HCT116 (cell line): ENCODE results near the gene SHH. TPM values are rescaled to one million over a fixed set of nuclear protein-coding genes. Genes with fewer than 3 reads are reported as not detected.

ENCODE experiments used
- ATAC-seq: fragments of 200-7000 bp; cut with Tn5 transposase; 2 replicates; pipeline ENCODE4 v1.9.1; 2020; ENCODE audit warnings: mild to moderate bottlenecking, moderate library complexity
- BruUV-seq: library from RNA; stranded (reverse); fragments of 400-500 nt; replicated peaks from 2 replicates; lab custom pipeline; 2021; lab: Mats Ljungman, UMichigan
- CTCF ChIA-PET: fragments of 300-600 bp; sonication (Branson Sonifier 250); formaldehyde crosslinking; loops from one replicate; lab custom pipeline; 2021; ENCODE audit warnings: antibody characterized with exemption; lab: Charles Lee
- POLR2A ChIA-PET: fragments of 300-600, 350-600 bp; sonication (Branson Sonifier 250); formaldehyde crosslinking; loops from one replicate; lab custom pipeline; 2021; ENCODE audit warnings: antibody characterized with exemption; lab: Charles Lee
- RAD21 ChIA-PET, 2 experiments: fragments of 300-600 bp; sonication (Branson Sonifier 250); formaldehyde crosslinking; loops; one replicate each; lab custom pipeline; 2023; ENCODE audit warnings: low total read pairs in 2 of 2; ENCODE audit not compliant: uncharacterized antibody in 2 of 2, unreplicated experiment in 2 of 2, low non-redundant PET in 1 of 2; lab: Charles Lee
- DNase-seq: peaks from one replicate; pipeline ENCODE4 v3.0.0-alpha.2; 2010; ENCODE audit warnings: low read depth, low spot score
- H2AFZ ChIP-seq: fragments of 200-600 bp; shearing (Covaris generic), sonication (generic); 2 replicates; pipeline ENCODE4 v1.6.1; 2017; ENCODE audit warnings: low read depth, mixed run types, mixed read lengths, antibody characterized with exemption, low read length; ENCODE audit not compliant: poor library complexity, severe bottlenecking
- H3K27ac ChIP-seq: 2 replicates; pipeline ENCODE4 v1.5.1; 2012; ENCODE audit warnings: low read depth, low read length
- H3K27me3 ChIP-seq: fragments of 200-600 bp; sonication (generic); 2 replicates; pipeline ENCODE4 v1.6.1; 2016; ENCODE audit warnings: mixed run types, low read length, mixed read lengths; ENCODE audit not compliant: insufficient read depth
- H3K36me3 ChIP-seq, 2 experiments: fragments of 200-500 bp in 1 of 2; fragments of 200-600 bp in 1 of 2; sonication (Bioruptor generic) in 1 of 2; sonication (generic) in 1 of 2; 2 replicates each; pipeline versions ENCODE4 v1.5.1 to v1.6.1; 2014 to 2016; ENCODE audit warnings: low read length in 2 of 2, inconsistent platforms in 1 of 2, mixed read lengths in 1 of 2, mixed run types in 1 of 2; ENCODE audit not compliant: insufficient read depth in 2 of 2, control insufficient read depth in 1 of 2
- H3K4me1 ChIP-seq, 2 experiments: fragments of 200-600 bp in 1 of 2; sonication (generic) in 1 of 2; 2 replicates each; pipeline versions ENCODE4 v1.5.1 to v1.6.1; 2012 to 2017; ENCODE audit warnings: low read length in 2 of 2, inconsistent platforms in 1 of 2, mild to moderate bottlenecking in 1 of 2, mixed read lengths in 1 of 2, mixed run types in 1 of 2, moderate library complexity in 1 of 2; ENCODE audit not compliant: insufficient read depth in 2 of 2, control insufficient read depth in 1 of 2
- H3K4me2 ChIP-seq: fragments of 200-600 bp; sonication (generic); 2 replicates; pipeline ENCODE4 v1.6.1; 2017; ENCODE audit warnings: mixed run types, low read length, mixed read lengths
- H3K4me3 ChIP-seq, 2 experiments: fragments of 200-600 bp in 1 of 2; sonication (generic) in 1 of 2; replicated peaks in 1 of 2; 2 replicates each; pipeline ENCODE4 v1.5.1; 2011 to 2016; ENCODE audit warnings: low read length in 2 of 2, control low read depth in 1 of 2, low read depth in 1 of 2, mild to moderate bottlenecking in 1 of 2, mixed read lengths in 1 of 2, mixed run types in 1 of 2
- H3K79me2 ChIP-seq: fragments of 200-600 bp; sonication (generic); 2 replicates; pipeline ENCODE4 v1.6.1; 2017; ENCODE audit warnings: mild to moderate bottlenecking, mixed run types, low read length, moderate library complexity, mixed read lengths; ENCODE audit not compliant: insufficient read depth
- H3K9ac ChIP-seq: fragments of 200-600 bp; sonication (generic); 2 replicates; pipeline ENCODE4 v1.6.1; 2016; ENCODE audit warnings: low read length, mixed read lengths
- H3K9me2 ChIP-seq: fragments of 200-600 bp; sonication (generic), shearing (Covaris generic); 2 replicates; pipeline ENCODE4 v1.6.1; 2017; ENCODE audit warnings: mixed run types, mild to moderate bottlenecking, moderate library complexity; ENCODE audit not compliant: insufficient read depth
- H3K9me3 ChIP-seq, 2 experiments: fragments of 200-500 bp in 1 of 2; fragments of 200-600 bp in 1 of 2; sonication (Bioruptor generic) in 1 of 2; sonication (generic) in 1 of 2; 2 replicates each; pipeline ENCODE4 v1.6.1; 2014 to 2017; ENCODE audit warnings: low read length in 2 of 2, mixed read lengths in 2 of 2, inconsistent platforms in 1 of 2, low read depth in 1 of 2, mild to moderate bottlenecking in 1 of 2, mixed run types in 1 of 2, moderate library complexity in 1 of 2; ENCODE audit not compliant: control insufficient read depth in 1 of 2, insufficient read depth in 1 of 2
- H4K20me1 ChIP-seq: fragments of 200-600 bp; sonication (generic), shearing (Covaris generic); 2 replicates; pipeline ENCODE4 v1.6.1; 2017; ENCODE audit warnings: mixed run types, mild to moderate bottlenecking, moderate library complexity; ENCODE audit not compliant: insufficient read depth
- CBX3 ChIP-seq: IDR thresholded peaks from 2 replicates; pipeline ENCODE4 v1.6.1; 2012; ENCODE audit warnings: low read depth
- CEBPB ChIP-seq: IDR thresholded peaks from 2 replicates; pipeline ENCODE4 v1.6.1; 2012; ENCODE audit warnings: low read depth
- EZH2phosphoT487 ChIP-seq: fragments of 200-600 bp; IDR thresholded peaks from 2 replicates; pipeline ENCODE4 v1.6.1; 2018; ENCODE audit warnings: antibody characterized with exemption, borderline replicate concordance
- MAX ChIP-seq: IDR thresholded peaks from 2 replicates; pipeline ENCODE4 v1.6.1; 2012
- REST ChIP-seq: IDR thresholded peaks from 2 replicates; pipeline ENCODE4 v1.6.1; 2012; ENCODE audit warnings: low read depth
- SIN3A ChIP-seq: IDR thresholded peaks from 2 replicates; pipeline ENCODE4 v1.6.1; 2012; ENCODE audit warnings: low read depth
- SP1 ChIP-seq: IDR thresholded peaks from 2 replicates; pipeline ENCODE4 v1.6.1; 2012; ENCODE audit warnings: low read depth
- TCF7L2 ChIP-seq: IDR thresholded peaks from 2 replicates; pipeline ENCODE4 v1.7.0; 2011; ENCODE audit warnings: borderline replicate concordance, inconsistent platforms; ENCODE audit not compliant: insufficient read depth, insufficient read length; ENCODE audit errors: extremely low read depth
- intact Hi-C: fragments of 100-400 bp; cut with micrococcal nuclease; formaldehyde crosslinking; loops from 2 replicates; pipeline ENCODE4 v1.10.0; 2022
- total RNA-seq: library from RNA; stranded (reverse); gene quantifications from one replicate; pipeline ENCODE4 v1.2.1, GENCODE V29; 2021; ENCODE audit not compliant: unreplicated experiment

The SHH gene
- total RNA-seq, 1 experiment from 2014 or later: 0.32 TPM

- no peaks in the 10 kb centered on the region for H3K4me1 ChIP-seq
- no peak for DNase-seq
- H3K79me2 ChIP-seq: peaks cover 83% of the 10 kb centered on the region
- H3K36me3 ChIP-seq: no peaks in the 10 kb centered on the region; a peak in 1 of 4 replicates
- ChIA-PET RAD21 (no interaction called here), POLR2A (no interaction called here), CTCF (no interaction called here)
- no peaks in the 10 kb centered on the region for H3K27me3 ChIP-seq
- TF ChIP-seq SP1: no peak
- no peak for TF ChIP-seq MAX
- no peak for TF ChIP-seq CEBPB
- no peak for TF ChIP-seq SIN3A
- TF ChIP-seq REST: no peak
- no peak for TF ChIP-seq EZH2phosphoT487
- no peak for TF ChIP-seq CBX3
- TF ChIP-seq TCF7L2: no peak
- H2AFZ ChIP-seq: no peak overlapping the region
- no peaks in the 10 kb centered on the region; the same call in 1 of the 2 replicates for H4K20me1 ChIP-seq
- intact Hi-C loops: no loop called here
- no peak for ATAC-seq
- H3K9ac ChIP-seq: no peak overlapping the region
- H3K4me3 ChIP-seq: no peak overlapping the region
- H3K9me3 ChIP-seq: no peaks in the 10 kb centered on the region
- no peak overlapping the region for H3K27ac ChIP-seq
- no peaks in the 10 kb centered on the region for H3K9me2 ChIP-seq
- no peak overlapping the region for H3K4me2 ChIP-seq
- BruUV-seq: no TSS peak
Observed at GRCh38 chr7:155755026-155755425, 57.2 kb downstream of the SHH start.
